HG03025 (cell line): ENCODE data around the gene EFHD2.
"Not testable (repeated sequence)": the region's sequence is repeated elsewhere in the genome, so short reads cannot be mapped to it uniquely, and the experiment has no call there.

Experiments
- ATAC-seq: cut with Tn5 transposase; IDR thresholded peaks from one replicate; pipeline ENCODE4 v1.9.1; 2021; ENCODE audit warnings: mild to moderate bottlenecking, moderate library complexity; ENCODE audit not compliant: unreplicated experiment, low FRiP score

The EFHD2 gene

GRCh38 chr1:15428815-15429435 lies 19.2 kb downstream of the EFHD2 start:
- no peak for ATAC-seq

- ATAC-seq = no peak
Measured at GRCh38 chr1:15429701-15430149, 20.0 kb downstream of the EFHD2 start.

DNA sequence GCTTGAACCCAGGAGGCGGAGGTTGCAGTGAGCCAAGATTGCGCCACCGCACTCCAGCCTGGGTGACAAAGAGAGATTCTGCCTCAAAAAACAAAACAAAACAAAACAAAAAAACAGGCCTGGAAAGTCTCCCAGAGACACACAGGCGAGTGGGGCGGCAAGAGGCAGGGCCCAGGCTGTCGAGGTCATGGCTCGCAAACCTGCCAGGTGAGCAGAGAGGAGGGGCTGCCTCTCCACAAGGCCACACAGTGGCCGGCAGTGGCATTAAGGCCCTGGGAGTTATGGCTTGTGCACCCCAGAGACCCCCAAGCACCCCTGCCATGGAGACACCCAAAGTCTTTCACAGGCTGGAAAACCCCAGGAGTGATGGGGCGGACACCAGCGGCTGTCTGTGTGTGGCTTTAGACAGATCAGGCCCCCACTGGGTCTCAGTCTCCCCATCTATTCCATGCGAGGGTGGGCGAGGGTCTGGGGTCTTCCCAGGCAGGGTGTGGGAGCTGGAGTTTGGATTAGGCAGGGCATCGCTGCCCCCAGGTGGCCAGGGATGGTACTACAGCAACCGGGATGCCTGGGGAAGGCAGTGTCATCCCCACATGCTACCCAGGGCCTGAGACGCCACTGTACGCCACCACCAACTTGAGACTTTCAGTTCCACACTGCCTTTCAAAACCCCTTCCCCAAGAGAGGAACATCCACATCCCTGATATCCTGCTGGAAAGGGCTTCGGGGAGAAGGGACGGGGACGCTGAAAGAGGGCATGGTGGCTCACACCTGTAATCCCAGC lies 21.3 kb downstream of the EFHD2 start:
- ATAC-seq = no peak

GRCh38 chr1:15431571-15431948 lies 21.9 kb downstream of the EFHD2 start:
- no peak for ATAC-seq

GRCh38 chr1:15432324-15432723 lies 22.6 kb downstream of the EFHD2 start:
- ATAC-seq = no peak

DNA sequence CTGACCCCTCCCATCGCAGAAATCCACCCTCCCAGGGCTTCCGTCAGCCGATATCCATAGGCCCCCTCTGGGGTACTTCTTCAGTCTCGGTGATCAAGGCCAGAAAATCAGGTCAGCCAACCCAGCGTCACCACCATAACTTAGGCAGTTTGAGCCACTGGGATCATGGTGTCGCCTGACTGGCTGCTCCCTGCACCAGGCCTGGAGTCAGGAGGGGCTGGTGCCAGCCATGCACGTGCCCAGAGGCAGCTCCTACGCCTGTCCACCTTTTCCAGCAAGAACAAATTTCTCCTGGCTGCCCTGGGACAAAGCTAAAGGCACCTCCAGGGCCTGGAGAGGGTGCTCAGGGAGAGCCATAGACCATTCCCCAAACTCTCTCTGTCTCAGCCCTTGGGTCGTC lies 23.8 kb downstream of the EFHD2 start:
- no peak for ATAC-seq

DNA sequence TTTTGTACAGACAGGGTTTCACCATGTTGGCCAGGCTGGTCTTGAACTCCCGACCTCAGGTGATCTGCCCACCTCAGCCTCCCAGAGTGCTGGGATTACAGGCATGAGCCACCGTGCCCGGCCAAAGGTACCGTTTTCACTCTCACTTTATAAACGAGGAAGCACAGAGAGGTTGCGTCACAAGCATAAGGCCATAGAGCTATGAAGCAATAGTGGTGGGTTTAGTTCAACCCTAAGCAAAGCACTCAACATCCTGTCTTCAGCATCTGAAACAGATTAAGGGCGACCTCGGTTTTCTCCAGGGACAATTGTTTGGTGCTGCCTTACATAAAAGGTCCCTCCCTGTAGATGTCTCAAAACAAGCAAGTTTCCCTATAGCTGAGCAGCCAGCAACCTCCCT lies 25.1 kb downstream of the EFHD2 start:
- not testable (repeated sequence) for ATAC-seq

DNA sequence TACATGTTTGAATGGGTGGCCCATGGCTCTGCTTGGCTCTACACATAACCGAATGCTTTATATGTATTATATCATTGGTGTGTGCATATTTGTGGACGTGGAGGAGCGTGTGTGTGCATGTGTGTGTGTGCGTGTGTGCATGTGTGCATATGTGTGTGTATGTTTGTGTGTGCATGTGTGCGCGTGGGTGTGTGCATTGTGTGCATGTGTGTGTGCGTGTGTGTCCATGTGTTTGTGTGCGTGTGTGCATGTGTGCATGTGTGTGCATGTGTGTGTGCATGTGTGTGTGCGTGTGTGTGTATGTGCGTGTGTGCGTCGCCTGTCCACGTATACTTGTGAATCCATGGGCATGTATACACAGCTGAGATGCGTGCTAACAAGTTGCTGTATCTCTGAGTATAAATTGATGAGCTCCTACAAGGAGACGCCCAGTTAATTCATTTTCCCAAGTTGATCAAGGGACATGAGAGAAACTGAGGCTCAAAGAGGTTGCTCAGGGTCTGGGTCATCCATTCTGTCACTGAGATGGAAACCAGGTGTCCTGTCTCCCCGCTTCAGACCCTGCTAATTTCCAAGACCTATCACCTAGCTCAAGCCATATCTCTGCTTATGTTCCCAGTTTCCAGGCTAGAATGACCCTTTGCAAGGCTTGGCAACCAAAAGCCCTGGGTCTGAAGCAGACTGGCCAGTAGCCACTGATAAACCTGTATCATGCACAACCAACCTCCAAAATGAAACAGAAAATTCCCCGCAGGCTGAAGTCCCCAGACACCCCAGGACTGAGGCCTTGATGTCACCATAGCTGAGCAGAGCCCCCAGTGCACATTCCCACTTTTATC lies 25.8 kb downstream of the EFHD2 start:
- no peak for ATAC-seq

GRCh38 chr1:15436881-15437442 lies 27.3 kb downstream of the EFHD2 start:
- no peak for ATAC-seq

GRCh38 chr1:15439325-15439724 lies 29.6 kb downstream of the EFHD2 start:
- no peak for ATAC-seq

DNA sequence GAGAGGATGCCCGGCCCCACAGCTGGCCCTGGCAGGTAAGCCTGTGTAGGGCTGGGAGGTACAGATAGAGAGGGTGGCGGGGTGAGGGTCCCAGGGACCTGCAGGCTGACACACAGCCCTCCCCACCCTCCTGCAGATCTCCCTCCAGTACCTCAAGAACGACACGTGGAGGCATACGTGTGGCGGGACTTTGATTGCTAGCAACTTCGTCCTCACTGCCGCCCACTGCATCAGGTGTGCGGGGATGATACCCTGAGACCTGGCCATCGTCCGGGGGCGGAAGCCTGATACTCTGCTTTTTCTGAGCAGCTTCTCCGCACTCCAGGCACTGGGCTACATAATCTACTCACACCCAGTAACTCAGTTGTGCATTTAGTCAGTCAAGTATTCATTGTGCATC lies 30.7 kb downstream of the EFHD2 start:
- ATAC-seq = no peak

GRCh38 chr1:15441247-15441646 lies 31.6 kb downstream of the EFHD2 start:
- ATAC-seq = no peak

- ATAC-seq = no peak
Measured at GRCh38 chr1:15442119-15442518, 32.4 kb downstream of the EFHD2 start.

- ATAC-seq = no peak
Measured at GRCh38 chr1:15442759-15443158, 33.1 kb downstream of the EFHD2 start.

DNA sequence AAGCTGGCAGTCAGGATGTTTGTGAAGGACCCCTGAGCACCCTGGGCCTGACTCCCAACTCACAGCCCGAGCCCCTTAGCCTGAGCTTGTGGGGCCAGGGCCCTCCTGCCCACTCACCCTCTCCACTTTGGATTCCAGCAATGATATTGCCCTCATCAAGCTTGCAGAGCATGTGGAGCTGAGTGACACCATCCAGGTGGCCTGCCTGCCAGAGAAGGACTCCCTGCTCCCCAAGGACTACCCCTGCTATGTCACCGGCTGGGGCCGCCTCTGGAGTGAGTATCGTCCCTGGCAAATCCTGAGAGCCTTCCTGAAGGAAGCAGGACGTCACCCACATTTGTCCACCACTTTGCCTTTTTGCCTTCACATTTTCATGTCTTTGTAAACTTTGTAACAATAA lies 33.6 kb downstream of the EFHD2 start:
- ATAC-seq = no peak

- no peak for ATAC-seq
Measured at GRCh38 chr1:15444468-15445389, 35.0 kb downstream of the EFHD2 start.

DNA sequence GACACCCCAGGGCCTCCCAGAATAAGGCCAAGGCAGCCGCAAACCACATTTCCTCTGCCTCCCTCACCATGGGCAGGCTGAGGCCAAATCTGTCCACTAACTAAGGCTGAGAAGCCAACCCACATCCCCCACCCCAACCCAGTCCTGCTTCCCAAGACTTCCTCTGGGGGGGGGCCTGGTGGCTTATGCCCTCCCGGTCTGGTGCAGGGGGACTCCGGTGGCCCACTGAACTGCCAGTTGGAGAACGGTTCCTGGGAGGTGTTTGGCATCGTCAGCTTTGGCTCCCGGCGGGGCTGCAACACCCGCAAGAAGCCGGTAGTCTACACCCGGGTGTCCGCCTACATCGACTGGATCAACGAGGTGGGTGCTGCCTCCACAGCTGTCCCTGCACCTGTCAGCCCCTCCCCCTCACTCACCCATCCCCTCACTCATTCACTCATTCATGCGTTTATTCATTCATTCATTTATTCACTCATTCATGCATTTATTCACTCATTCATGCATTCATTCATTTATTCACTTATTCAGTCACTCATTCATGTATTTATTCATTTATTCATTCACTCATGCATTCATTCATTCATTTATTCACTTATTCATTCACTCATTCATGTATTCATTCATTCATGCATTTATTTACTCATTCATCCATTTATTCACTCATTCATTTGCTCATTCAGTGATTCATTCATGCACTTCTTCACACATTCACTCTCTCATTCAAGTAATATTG lies 35.9 kb downstream of the EFHD2 start:
- no peak for ATAC-seq

DNA sequence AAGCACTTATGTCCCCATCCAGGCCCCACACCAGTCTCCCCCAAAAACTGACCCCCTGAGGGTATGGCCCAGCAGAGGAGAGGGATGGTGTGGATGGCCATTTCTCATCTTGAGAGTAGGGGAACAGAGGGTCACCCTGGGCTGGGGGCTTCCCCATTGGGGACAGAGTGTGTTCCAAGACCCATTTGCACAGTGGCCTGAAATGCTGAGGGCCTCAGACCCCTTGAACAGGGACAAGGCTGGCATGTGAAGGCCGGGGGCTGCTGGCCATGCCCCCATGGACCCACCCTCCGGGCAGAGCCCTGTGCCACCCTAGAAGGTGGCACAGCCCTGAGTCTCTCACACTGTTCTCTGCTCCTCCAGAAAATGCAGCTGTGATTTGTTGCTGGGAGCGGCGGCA lies 36.5 kb downstream of the EFHD2 start:
- ATAC-seq = no peak

- no peak for ATAC-seq
Measured at GRCh38 chr1:15448877-15449462, 39.3 kb downstream of the EFHD2 start.
